Measurements from ENCODE around the gene ANO6. TPM values are rescaled to one million over a fixed set of nuclear protein-coding genes. Genes with fewer than 3 reads are reported as not detected.

The ANO6 gene
- total RNA-seq, 4 donors from 2014 or later: 16.9 to 23.0 (median 20.4) TPM

DNA sequence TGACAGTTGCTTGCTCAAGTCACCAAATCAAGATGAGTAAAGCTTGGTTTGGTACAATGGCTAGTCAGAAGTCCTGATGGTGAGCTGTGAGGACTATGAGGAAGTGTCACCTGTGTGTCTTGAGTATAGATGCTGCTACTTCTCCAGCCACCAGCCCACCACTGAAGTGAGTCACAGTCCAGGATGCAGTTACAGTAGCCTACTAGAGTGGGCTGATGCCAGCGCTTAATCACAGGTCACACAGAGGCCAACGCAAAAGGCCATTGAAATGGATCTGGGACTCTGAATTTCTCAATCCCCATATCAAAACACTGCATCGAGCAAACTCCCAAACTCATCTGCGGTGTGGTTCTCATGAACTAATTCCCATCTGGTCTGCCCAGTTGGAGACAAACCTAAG is 223.1 kb downstream of the ANO6 start:
- H3K4me3 ChIP-seq: no peak overlapping the region
- intact Hi-C loops (cut with DNase I; ENCODE audit: low total_unique reads) (no loop called here), in situ Hi-C loops (cut with MboI; ENCODE audit: low pct_ligation_motif_present in 1 of 4, low pct_unique_long_range_greater_than_20kb in 1 of 4, low sequenced_read_pairs in 3 of 4) (no loop called here)
- no peak overlapping the region for H3K27ac ChIP-seq
- no peak for TF ChIP-seq POLR2AphosphoS5 (IDR thresholded peaks at IDR 0.05)
- TF ChIP-seq POLR2A (IDR thresholded peaks at IDR 0.05): no peak
- TF ChIP-seq, protein P1, sequence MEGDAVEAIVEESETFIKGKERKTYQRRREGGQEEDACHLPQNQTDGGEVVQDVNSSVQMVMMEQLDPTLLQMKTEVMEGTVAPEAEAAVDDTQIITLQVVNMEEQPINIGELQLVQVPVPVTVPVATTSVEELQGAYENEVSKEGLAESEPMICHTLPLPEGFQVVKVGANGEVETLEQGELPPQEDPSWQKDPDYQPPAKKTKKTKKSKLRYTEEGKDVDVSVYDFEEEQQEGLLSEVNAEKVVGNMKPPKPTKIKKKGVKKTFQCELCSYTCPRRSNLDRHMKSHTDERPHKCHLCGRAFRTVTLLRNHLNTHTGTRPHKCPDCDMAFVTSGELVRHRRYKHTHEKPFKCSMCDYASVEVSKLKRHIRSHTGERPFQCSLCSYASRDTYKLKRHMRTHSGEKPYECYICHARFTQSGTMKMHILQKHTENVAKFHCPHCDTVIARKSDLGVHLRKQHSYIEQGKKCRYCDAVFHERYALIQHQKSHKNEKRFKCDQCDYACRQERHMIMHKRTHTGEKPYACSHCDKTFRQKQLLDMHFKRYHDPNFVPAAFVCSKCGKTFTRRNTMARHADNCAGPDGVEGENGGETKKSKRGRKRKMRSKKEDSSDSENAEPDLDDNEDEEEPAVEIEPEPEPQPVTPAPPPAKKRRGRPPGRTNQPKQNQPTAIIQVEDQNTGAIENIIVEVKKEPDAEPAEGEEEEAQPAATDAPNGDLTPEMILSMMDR (IDR thresholded peaks at IDR 0.05): no peak
- no peak for TF ChIP-seq EP300 (IDR thresholded peaks at IDR 0.05; ENCODE audit: low read depth)
- H3K4me1 ChIP-seq: no peaks in the 10 kb centered on the region
- WGBS, 2 donors (ENCODE audit: low coverage in 1 of 2): 99 to 100% methylated on average over 1 to 4 of the region's 4 CpGs
- H3K27me3 ChIP-seq: no peaks in the 10 kb centered on the region
- no peak for DNase-seq
- H3K9me3 ChIP-seq: peaks cover 0 to 8% of the 10 kb centered on the region in 2 donors
- H3K36me3 ChIP-seq: no peaks in the 10 kb centered on the region

DNA sequence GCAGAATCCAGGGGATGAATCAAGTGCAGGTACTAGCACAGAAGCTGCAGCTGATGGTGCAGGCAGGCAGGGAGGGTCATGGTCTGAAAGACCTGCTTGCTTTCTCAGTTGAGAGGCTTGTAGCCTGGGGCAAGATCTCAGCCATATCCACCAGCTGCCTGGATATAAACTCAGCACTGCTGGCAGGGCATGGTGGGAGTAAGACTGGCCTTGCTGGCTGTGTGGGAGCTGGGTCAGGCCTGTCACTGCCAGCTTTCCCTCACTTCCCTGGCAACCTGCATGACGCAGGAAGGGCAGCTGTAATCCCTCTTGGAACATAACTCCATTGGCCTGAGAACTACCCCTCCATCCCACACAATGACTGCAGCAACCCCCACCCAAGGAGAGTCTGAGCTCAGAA is 230.1 kb downstream of the ANO6 start:
- Histone ChIP-seq H3K27me3 (no peaks in the 10 kb centered on the region), H3K4me1 (no peaks in the 10 kb centered on the region), H3K4me3 (no peak overlapping the region), H3K27ac (no peak overlapping the region), H3K36me3 (no peaks in the 10 kb centered on the region), H3K9me3 (peaks cover 0 to 8% of the 10 kb centered on the region in 2 donors)
- intact Hi-C loops (cut with DNase I; ENCODE audit: low total_unique reads) (no loop called here), in situ Hi-C loops (cut with MboI; ENCODE audit: low pct_ligation_motif_present in 1 of 4, low pct_unique_long_range_greater_than_20kb in 1 of 4, low sequenced_read_pairs in 3 of 4) (no loop called here)
- no peak for DNase-seq
- TF ChIP-seq EP300 (IDR thresholded peaks at IDR 0.05; ENCODE audit: low read depth): no peak
- no peak for TF ChIP-seq POLR2AphosphoS5 (IDR thresholded peaks at IDR 0.05)
- TF ChIP-seq POLR2A (IDR thresholded peaks at IDR 0.05): no peak
- 91% methylated on average over 1 of the region's 1 CpG; no CpG with 5 or more reads in 1 of the 2 donors for WGBS, 2 donors (ENCODE audit: low coverage in 1 of 2)

DNA sequence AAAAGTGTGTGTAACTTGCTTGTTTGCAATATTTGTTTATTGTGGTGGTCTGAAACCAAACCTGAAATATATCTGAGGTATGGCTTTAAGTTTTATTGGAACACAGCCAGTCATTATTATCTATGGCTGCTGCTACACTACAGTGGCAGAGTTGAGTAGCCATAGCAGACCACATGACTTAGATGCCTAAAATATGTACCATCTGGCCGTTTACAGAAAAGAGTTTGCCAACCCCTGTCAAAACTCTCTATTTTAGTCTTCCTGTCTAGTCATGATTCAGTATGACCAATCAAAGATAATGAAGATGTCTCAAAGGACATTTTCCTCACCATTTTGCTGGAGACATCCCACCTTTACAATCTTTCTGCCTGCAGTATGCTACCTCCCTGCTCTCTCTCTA is 242.3 kb downstream of the ANO6 start:
- Histone ChIP-seq H3K36me3 (no peaks in the 10 kb centered on the region), H3K4me3 (no peak overlapping the region), H3K27me3 (no peaks in the 10 kb centered on the region), H3K27ac (no peak overlapping the region), H3K9me3 (no peaks in the 10 kb centered on the region), H3K4me1 (no peaks in the 10 kb centered on the region)
- no peak for DNase-seq
- intact Hi-C loops (cut with DNase I; ENCODE audit: low total_unique reads) (no loop called here), in situ Hi-C loops (cut with MboI; ENCODE audit: low pct_ligation_motif_present in 1 of 4, low pct_unique_long_range_greater_than_20kb in 1 of 4, low sequenced_read_pairs in 3 of 4) (no loop called here)
- WGBS, 2 donors (ENCODE audit: low coverage in 1 of 2): 38 to 58% methylated on average over 1 of the region's 1 CpG
- TF ChIP-seq POLR2AphosphoS5 (IDR thresholded peaks at IDR 0.05): no peak
- no peak for TF ChIP-seq POLR2A (IDR thresholded peaks at IDR 0.05)
- TF ChIP-seq EP300 (IDR thresholded peaks at IDR 0.05; ENCODE audit: low read depth): no peak
- TF ChIP-seq, protein P1 (IDR thresholded peaks at IDR 0.05): no peak

DNA sequence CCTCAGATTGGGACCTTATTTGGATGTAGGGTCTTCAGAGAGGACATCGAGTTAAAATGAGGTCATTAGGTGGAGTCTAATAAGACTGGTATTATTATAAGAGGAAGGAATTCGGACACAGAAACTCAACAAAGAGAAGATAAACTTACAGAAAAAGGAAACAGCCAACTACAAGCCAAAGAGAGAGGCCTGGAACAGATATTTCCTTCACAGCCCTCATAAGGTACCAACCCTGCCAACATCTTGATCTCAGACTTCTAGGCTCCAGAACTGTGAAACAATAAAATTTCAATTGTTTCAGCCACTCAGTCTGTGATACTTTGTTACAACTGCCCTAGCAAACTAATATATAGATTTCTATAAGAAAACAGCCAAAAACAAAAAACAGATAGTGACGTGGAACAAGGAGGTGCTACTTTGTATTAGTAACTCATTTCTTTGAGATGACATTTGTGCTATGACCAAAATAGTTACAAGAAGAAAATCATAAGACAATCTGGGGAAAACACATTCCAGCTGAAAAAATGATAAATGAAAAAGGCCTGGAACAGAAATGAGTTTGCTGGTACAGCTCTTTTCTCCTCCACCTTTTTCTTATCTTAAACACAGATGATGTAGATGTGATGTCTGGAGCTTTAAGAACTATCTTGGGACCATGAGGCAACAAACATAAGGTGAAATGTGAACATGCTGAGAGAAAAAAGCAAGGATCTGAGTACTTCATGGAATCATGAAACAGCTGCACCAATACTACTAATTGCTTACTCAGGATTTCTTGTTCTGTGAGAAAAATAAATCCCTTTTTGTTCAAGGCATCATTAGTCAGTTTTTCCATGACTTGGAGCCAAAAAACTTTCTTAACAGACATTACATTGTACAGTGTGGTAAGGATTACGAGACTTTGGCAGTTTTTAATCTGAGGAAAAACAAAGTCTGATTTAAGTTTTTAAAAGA is 243.2 kb downstream of the ANO6 start:
- in situ Hi-C loops (cut with MboI; ENCODE audit: low pct_ligation_motif_present in 1 of 4, low pct_unique_long_range_greater_than_20kb in 1 of 4, low sequenced_read_pairs in 3 of 4): no loop called here
- Histone ChIP-seq H3K27me3 (no peaks in the 10 kb centered on the region), H3K36me3 (no peaks in the 10 kb centered on the region), H3K4me3 (no peak overlapping the region), H3K9me3 (no peaks in the 10 kb centered on the region), H3K4me1 (no peaks in the 10 kb centered on the region), H3K27ac (no peak overlapping the region)
- 65 to 69% methylated on average over 4 of the region's 4 CpGs for WGBS, 2 donors (ENCODE audit: low coverage in 1 of 2)
- no peak for TF ChIP-seq POLR2AphosphoS5 (IDR thresholded peaks at IDR 0.05)
- no peak for TF ChIP-seq EP300 (IDR thresholded peaks at IDR 0.05; ENCODE audit: low read depth)
- no peak for TF ChIP-seq POLR2A (IDR thresholded peaks at IDR 0.05)
- TF ChIP-seq, protein P1 (IDR thresholded peaks at IDR 0.05): no peak
- no peak for DNase-seq
- intact Hi-C loops (cut with DNase I; ENCODE audit: low total_unique reads): no loop called here
